GM18517 (cell line): ENCODE measurements around the gene CHRFAM7A.
"Not testable (repeated sequence)": the region's sequence is repeated elsewhere in the genome, so short reads cannot be mapped to it uniquely, and the experiment has no call there.

Source experiments
- ATAC-seq: cut with Tn5 transposase; IDR thresholded peaks from one replicate; pipeline ENCODE4 v1.9.1; 2021; ENCODE audit warnings: mild to moderate bottlenecking, moderate library complexity; ENCODE audit not compliant: unreplicated experiment

The CHRFAM7A gene

GRCh38 chr15:30326145-30326544, 67.2 kb downstream of the CHRFAM7A start:
- ATAC-seq = not testable (repeated sequence)

GRCh38 chr15:30321063-30321462, 72.3 kb downstream of the CHRFAM7A start:
- not testable (repeated sequence) for ATAC-seq

GRCh38 chr15:30315704-30316103, 77.6 kb downstream of the CHRFAM7A start:
- ATAC-seq = not testable (repeated sequence)

- ATAC-seq = not testable (repeated sequence)
Measured at GRCh38 chr15:30310575-30310974, 82.8 kb downstream of the CHRFAM7A start.
